Peyer's patch (tissue), 4 donors: ENCODE results near the gene ART3.

Source experiments
- CTCF ChIP-seq, 6 experiments: fragments of 450-650 bp in 4 of 6; fragments of 200-600 bp in 2 of 6; sonication (generic) in 1 of 6; IDR thresholded peaks; one replicate each; pipeline ENCODE4 v1.5.1; 2017 to 2019; ENCODE audit warnings: antibody characterized with exemption in 6 of 6, mild to moderate bottlenecking in 3 of 6, moderate library complexity in 1 of 6
- POLR2A ChIP-seq, 2 donors: fragments of 450-650 bp; IDR thresholded peaks; one replicate each; pipeline ENCODE4 v1.5.1; 2017; ENCODE audit warnings: antibody characterized with exemption in 2 of 2, mild to moderate bottlenecking in 2 of 2, moderate library complexity in 2 of 2

- TF ChIP-seq CTCF (IDR thresholded peaks at IDR 0.05): no peak
- TF ChIP-seq POLR2A (IDR thresholded peaks at IDR 0.05): no peak
Measured at GRCh38 chr4:76072760-76073159, 1.7 kb upstream of the ART3 start.
